HL-60 (cell line): ENCODE measurements around the gene DNAH17.

Experiments
- DNase-seq, 2 experiments: peaks; one replicate each; pipeline ENCODE4 v3.0.0-alpha.2; 2010 to 2020; ENCODE audit warnings: low read depth in 1 of 2, low spot score in 1 of 2
- H3K27ac ChIP-seq: fragments of 250-450 bp; sonication (Bioruptor Pico); replicated peaks from 2 replicates; pipeline ENCODE4 v1.5.1; 2020; ENCODE audit warnings: mild to moderate bottlenecking, moderate library complexity
- H3K27me3 ChIP-seq: fragments of 250-450 bp; sonication (Bioruptor Pico); 2 replicates; pipeline ENCODE4 v1.5.1; 2021; ENCODE audit warnings: mild to moderate bottlenecking, moderate library complexity; ENCODE audit not compliant: insufficient read depth, poor library complexity, severe bottlenecking
- H3K4me3 ChIP-seq: replicated peaks from 2 replicates; pipeline ENCODE4 v1.5.1; 2011; ENCODE audit warnings: mild to moderate bottlenecking, control low read depth, low read length; ENCODE audit not compliant: insufficient read depth
- CTCF ChIP-seq: IDR thresholded peaks from one replicate; pipeline ENCODE4 v1.5.1; 2011; ENCODE audit warnings: low read length, control low read depth, inconsistent platforms; ENCODE audit not compliant: insufficient read depth
- GABPA ChIP-seq: IDR thresholded peaks from 2 replicates; pipeline ENCODE4 v1.6.1; 2012; ENCODE audit warnings: low read depth
- POLR2AphosphoS5 ChIP-seq: IDR thresholded peaks from 2 replicates; pipeline ENCODE4 v1.6.1; 2012; ENCODE audit warnings: low read depth
- SPI1 ChIP-seq: IDR thresholded peaks from 2 replicates; pipeline ENCODE4 v1.6.1; 2012; ENCODE audit warnings: low read depth, mild to moderate bottlenecking, borderline replicate concordance
- TF ChIP-seq, protein P1 (sequence below): IDR thresholded peaks from 2 replicates; pipeline ENCODE4 v1.6.1; 2012; ENCODE audit warnings: low read depth; ENCODE audit not compliant: insufficient replicate concordance

DNAH17 gene

GRCh38 chr17:78381601-78382232 lies 195.5 kb downstream of the DNAH17 start:
- H3K27ac ChIP-seq: peak overlapping the region; percentile 46
- H3K4me3 ChIP-seq: peak overlapping the region; percentile 24
- no peaks in the 10 kb centered on the region for H3K27me3 ChIP-seq
- TF ChIP-seq, protein P1, sequence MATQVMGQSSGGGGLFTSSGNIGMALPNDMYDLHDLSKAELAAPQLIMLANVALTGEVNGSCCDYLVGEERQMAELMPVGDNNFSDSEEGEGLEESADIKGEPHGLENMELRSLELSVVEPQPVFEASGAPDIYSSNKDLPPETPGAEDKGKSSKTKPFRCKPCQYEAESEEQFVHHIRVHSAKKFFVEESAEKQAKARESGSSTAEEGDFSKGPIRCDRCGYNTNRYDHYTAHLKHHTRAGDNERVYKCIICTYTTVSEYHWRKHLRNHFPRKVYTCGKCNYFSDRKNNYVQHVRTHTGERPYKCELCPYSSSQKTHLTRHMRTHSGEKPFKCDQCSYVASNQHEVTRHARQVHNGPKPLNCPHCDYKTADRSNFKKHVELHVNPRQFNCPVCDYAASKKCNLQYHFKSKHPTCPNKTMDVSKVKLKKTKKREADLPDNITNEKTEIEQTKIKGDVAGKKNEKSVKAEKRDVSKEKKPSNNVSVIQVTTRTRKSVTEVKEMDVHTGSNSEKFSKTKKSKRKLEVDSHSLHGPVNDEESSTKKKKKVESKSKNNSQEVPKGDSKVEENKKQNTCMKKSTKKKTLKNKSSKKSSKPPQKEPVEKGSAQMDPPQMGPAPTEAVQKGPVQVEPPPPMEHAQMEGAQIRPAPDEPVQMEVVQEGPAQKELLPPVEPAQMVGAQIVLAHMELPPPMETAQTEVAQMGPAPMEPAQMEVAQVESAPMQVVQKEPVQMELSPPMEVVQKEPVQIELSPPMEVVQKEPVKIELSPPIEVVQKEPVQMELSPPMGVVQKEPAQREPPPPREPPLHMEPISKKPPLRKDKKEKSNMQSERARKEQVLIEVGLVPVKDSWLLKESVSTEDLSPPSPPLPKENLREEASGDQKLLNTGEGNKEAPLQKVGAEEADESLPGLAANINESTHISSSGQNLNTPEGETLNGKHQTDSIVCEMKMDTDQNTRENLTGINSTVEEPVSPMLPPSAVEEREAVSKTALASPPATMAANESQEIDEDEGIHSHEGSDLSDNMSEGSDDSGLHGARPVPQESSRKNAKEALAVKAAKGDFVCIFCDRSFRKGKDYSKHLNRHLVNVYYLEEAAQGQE: peak; percentile 91
- TF ChIP-seq GABPA (no peak), CTCF (no peak), POLR2AphosphoS5 (no peak)
- peak in 1 of 2 experiments; percentile 42 for DNase-seq

- no peak overlapping the region; the same call in 1 of the 2 replicates for H3K27ac ChIP-seq
Measured at GRCh38 chr17:78380370-78380769, 196.8 kb downstream of the DNAH17 start.

DNA sequence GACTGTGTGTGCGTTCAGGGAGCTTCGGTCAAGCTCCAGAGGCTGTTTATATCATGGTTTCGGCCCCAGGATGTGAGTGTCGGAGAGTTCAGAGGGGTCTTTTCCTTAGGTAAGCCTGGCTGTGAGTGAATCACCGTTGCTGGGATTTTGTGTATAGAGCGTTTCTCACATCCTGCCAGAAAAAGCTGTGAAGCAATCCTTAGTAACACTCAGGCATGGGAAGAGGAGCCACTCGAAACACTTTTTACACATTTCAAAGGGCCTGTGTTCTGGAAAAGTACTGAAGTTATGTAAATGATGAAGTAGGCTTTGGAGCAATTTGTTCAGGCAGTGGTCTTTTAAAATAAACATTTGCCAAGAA lies 198.1 kb downstream of the DNAH17 start:
- peak overlapping the region; percentile 72 for H3K27ac ChIP-seq
- DNase-seq: no peak
- no peaks in the 10 kb centered on the region for H3K27me3 ChIP-seq
- TF ChIP-seq CTCF (no peak), POLR2AphosphoS5 (no peak), SPI1 (no peak), GABPA (no peak)
- TF ChIP-seq, protein P1: no peak
- peak overlapping the region; percentile 96 for H3K4me3 ChIP-seq

More at GRCh38 chr17:78380370-78380769, 196.8 kb downstream of the DNAH17 start:
- peak overlapping the region; percentile 9; the same call in 1 of the 2 replicates for H3K4me3 ChIP-seq
- no peaks in the 10 kb centered on the region for H3K27me3 ChIP-seq
- TF ChIP-seq SPI1 (no peak), GABPA (no peak), CTCF (no peak), POLR2AphosphoS5 (no peak)
- TF ChIP-seq, protein P1: no peak
- no peak for DNase-seq
